Measurements from ENCODE around the gene TRIM40.

TRIM40 gene

DNA sequence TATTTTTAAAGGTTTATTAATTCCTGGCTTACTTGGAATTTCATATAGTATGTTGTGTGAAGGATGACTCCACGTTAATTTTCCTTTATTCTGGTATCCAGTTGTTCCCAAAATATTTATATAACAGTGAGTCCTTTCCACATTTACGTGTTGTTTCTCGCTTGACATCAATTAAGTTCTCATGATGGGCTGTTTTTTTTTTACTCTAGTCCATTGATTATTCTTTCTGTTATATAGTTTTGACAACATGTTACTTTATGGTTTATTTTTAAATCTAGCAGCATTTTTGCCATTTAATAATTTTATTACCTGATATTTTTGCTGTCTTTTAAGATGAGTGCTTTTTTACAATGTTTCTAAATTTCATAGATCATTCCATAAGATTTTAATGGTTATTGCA is 6.7 kb downstream of the TRIM40 start:
- TF ChIP-seq, protein P1, sequence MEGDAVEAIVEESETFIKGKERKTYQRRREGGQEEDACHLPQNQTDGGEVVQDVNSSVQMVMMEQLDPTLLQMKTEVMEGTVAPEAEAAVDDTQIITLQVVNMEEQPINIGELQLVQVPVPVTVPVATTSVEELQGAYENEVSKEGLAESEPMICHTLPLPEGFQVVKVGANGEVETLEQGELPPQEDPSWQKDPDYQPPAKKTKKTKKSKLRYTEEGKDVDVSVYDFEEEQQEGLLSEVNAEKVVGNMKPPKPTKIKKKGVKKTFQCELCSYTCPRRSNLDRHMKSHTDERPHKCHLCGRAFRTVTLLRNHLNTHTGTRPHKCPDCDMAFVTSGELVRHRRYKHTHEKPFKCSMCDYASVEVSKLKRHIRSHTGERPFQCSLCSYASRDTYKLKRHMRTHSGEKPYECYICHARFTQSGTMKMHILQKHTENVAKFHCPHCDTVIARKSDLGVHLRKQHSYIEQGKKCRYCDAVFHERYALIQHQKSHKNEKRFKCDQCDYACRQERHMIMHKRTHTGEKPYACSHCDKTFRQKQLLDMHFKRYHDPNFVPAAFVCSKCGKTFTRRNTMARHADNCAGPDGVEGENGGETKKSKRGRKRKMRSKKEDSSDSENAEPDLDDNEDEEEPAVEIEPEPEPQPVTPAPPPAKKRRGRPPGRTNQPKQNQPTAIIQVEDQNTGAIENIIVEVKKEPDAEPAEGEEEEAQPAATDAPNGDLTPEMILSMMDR (IDR thresholded peaks at IDR 0.05; ENCODE audit: low read length, missing control alignments) = no peak
- DNase-seq (ENCODE audit: low read depth) = no peak
- no peak overlapping the region for H3K4me3 ChIP-seq (replicated peaks; ENCODE audit: low read depth, low read length)

DNA sequence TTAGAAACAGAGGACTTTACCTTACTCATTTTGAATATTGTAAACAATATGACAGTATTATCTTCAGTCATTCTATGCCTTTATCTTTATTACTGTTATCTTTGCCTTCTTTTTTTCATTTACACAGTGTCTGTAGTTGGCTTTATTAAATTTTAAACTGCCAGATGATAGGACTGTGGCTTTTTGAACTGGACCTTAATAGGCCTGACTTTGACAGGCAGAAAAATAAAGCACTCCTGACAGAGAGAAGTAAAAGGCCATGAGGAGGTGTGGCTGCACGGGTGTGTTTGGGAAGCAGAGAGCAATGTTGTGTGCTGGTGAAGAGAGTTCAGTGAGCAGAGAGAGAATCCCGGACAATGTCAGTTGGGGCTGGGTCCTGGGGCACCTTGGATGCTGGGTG is 7.8 kb downstream of the TRIM40 start:
- TF ChIP-seq, protein P1 (IDR thresholded peaks at IDR 0.05; ENCODE audit: low read length, missing control alignments) = no peak
- no peak for DNase-seq (ENCODE audit: low read depth)
- no peak overlapping the region for H3K4me3 ChIP-seq (replicated peaks; ENCODE audit: low read depth, low read length)

GRCh38 chr6:30144811-30145210 is 8.9 kb downstream of the TRIM40 start:
- H3K4me3 ChIP-seq (replicated peaks; ENCODE audit: low read depth, low read length) = no peak overlapping the region
- DNase-seq (ENCODE audit: low read depth) = no peak
- TF ChIP-seq, protein P1 (IDR thresholded peaks at IDR 0.05; ENCODE audit: low read length, missing control alignments) = no peak

DNA sequence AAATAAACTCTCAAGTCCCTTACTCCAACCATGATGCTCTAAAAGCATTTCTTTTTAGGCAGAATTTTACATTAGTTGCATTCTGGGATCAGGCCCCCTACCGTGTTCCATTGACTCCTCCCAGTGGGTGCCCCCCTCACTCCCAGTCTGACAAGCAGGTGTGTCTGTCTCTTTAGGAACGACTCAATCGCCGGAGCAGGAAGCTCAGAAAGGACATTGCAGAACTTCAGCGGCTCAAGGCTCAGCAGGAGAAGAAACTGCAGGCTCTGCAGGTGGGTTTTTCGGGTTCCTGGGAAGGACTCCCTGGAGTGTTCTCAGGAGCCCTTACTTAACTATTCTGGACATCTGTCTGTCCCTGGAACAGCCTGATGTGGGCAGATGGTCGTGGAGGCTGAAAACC is 9.9 kb downstream of the TRIM40 start:
- TF ChIP-seq, protein P1 (IDR thresholded peaks at IDR 0.05; ENCODE audit: low read length, missing control alignments) = no peak
- no peak for DNase-seq (ENCODE audit: low read depth)
- H3K4me3 ChIP-seq (replicated peaks; ENCODE audit: low read depth, low read length) = no peak overlapping the region

- no peak for DNase-seq (ENCODE audit: low read depth)
- no peak overlapping the region for H3K4me3 ChIP-seq (replicated peaks; ENCODE audit: low read depth, low read length)
- TF ChIP-seq, protein P1 (IDR thresholded peaks at IDR 0.05; ENCODE audit: low read length, missing control alignments) = no peak
These were observed 11.2 kb downstream of the TRIM40 start for GRCh38 chr6:30147096-30147495.

DNA sequence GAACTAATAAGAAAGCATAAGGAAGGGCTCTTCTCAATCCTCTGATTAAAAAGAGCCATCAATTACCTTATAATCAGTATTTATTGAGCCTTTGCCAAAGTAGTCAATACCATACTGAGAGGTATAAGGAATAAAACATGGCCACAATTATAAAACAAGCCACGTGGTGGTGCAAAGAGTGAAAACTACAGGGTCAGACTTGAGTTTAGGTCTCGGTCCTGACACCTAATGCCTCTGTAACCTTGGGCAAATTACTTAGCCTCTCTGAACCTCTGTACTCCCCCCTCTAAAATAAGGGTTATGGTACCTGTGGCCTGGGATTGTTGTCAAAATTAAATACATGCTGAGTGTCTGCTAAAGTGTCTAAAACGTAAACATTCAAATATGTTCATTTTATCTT is 13.3 kb downstream of the TRIM40 start:
- TF ChIP-seq, protein P1 (IDR thresholded peaks at IDR 0.05; ENCODE audit: low read length, missing control alignments) = no peak
- no peak overlapping the region for H3K4me3 ChIP-seq (replicated peaks; ENCODE audit: low read depth, low read length)
- DNase-seq (ENCODE audit: low read depth) = no peak

DNA sequence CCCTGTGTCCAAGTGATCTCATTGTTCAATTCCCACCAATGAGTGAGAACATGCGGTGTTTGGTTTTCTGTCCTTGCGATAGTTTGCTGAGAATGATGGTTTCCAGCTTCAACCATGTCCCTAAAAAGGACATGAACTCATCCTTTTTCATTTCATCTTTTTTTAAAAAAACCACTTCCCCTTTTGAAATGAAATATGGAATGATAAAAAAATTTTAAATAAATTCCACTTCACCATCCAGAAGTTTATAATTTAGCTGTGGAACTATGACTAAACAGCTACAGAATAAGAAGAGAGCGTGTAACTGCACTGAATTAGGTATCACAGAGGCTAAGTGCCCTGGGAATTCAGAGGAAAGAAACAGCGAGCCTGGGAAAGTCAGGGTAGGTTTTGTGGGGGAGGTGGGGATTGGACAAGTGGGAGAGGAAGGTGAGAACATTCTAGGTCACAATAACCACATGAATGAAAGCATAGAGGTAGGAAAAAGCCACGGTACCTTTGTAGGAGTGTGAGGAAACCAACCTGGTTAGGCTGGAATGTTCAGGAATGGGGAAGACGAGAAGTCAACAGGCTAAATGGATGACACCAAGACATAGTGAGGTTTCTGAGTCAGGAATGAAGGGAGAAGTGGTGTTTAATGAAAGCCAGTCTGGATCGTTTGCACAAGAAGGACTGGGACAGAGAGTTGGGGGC is 14.1 kb downstream of the TRIM40 start:
- TF ChIP-seq, protein P1 (IDR thresholded peaks at IDR 0.05; ENCODE audit: low read length, missing control alignments) = no peak
- no peak for DNase-seq (ENCODE audit: low read depth)
- no peak overlapping the region for H3K4me3 ChIP-seq (replicated peaks; ENCODE audit: low read depth, low read length)
